HG02884 (cell line): ENCODE data around the gene G6PC1.
"Not testable (repeated sequence)": the region's sequence is repeated elsewhere in the genome, so short reads cannot be mapped to it uniquely, and the experiment has no call there.

Experiments
- ATAC-seq: cut with Tn5 transposase; IDR thresholded peaks from one replicate; pipeline ENCODE4 v1.9.1; 2021; ENCODE audit warnings: mild to moderate bottlenecking, moderate library complexity; ENCODE audit not compliant: unreplicated experiment

The G6PC1 gene

GRCh38 chr17:42900460-42901331, at the start of gene G6PC1:
TSS of gene G6PC1 (plus strand) at chr17:42900799. CDS start at chr17:42900877, 78 bp downstream.
- ATAC-seq = no peak

DNA sequence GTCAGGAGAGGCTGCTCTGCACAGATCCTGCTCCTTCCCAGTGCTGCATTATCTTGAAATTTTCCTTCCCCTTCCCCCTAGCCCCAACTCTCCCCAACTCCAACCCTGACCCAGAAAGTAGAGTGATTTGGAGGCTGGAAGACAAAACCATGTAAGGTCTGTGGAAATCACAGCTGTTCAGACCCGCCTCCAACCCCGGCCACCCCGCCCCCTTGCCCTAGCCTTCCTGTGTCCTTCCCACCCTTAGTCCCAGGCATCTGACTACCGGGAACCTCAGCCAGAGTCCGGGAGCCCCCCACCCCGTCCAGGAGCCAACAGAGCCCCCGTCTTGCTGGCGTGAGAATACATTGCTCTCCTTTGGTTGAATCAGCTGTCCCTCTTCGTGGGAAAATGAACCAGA, 49.6 kb upstream of the G6PC1 start, which contains the start of gene AOC3:
TSS of gene AOC3 (plus strand) at position 246 of the 400 bp plus-strand sequence. CDS start at position 391, 145 bp downstream.
- ATAC-seq = no peak

DNA sequence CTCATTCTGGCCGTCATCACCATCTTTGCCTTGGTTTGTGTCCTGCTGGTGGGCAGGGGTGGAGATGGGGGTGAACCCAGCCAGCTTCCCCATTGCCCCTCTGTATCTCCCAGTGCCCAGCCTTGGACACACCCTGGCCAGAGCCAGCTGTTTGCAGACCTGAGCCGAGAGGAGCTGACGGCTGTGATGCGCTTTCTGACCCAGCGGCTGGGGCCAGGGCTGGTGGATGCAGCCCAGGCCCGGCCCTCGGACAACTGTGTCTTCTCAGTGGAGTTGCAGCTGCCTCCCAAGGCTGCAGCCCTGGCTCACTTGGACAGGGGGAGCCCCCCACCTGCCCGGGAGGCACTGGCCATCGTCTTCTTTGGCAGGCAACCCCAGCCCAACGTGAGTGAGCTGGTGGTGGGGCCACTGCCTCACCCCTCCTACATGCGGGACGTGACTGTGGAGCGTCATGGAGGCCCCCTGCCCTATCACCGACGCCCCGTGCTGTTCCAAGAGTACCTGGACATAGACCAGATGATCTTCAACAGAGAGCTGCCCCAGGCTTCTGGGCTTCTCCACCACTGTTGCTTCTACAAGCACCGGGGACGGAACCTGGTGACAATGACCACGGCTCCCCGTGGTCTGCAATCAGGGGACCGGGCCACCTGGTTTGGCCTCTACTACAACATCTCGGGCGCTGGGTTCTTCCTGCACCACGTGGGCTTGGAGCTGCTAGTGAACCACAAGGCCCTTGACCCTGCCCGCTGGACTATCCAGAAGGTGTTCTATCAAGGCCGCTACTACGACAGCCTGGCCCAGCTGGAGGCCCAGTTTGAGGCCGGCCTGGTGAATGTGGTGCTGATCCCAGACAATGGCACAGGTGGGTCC, 49.0 kb upstream of the G6PC1 start:
- not testable (repeated sequence) for ATAC-seq

DNA sequence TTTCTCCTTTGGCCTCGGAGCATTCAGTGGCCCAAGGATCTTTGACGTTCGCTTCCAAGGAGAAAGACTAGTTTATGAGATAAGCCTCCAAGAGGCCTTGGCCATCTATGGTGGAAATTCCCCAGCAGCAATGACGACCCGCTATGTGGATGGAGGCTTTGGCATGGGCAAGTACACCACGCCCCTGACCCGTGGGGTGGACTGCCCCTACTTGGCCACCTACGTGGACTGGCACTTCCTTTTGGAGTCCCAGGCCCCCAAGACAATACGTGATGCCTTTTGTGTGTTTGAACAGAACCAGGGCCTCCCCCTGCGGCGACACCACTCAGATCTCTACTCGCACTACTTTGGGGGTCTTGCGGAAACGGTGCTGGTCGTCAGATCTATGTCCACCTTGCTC, 48.2 kb upstream of the G6PC1 start:
- ATAC-seq = no peak

GRCh38 chr17:42853004-42853403, 47.6 kb upstream of the G6PC1 start:
- ATAC-seq = no peak

- no peak for ATAC-seq
Observed at GRCh38 chr17:42853597-42853967, 47.0 kb upstream of the G6PC1 start.

- no peak for ATAC-seq
Observed at GRCh38 chr17:42853968-42854790, 46.4 kb upstream of the G6PC1 start.

DNA sequence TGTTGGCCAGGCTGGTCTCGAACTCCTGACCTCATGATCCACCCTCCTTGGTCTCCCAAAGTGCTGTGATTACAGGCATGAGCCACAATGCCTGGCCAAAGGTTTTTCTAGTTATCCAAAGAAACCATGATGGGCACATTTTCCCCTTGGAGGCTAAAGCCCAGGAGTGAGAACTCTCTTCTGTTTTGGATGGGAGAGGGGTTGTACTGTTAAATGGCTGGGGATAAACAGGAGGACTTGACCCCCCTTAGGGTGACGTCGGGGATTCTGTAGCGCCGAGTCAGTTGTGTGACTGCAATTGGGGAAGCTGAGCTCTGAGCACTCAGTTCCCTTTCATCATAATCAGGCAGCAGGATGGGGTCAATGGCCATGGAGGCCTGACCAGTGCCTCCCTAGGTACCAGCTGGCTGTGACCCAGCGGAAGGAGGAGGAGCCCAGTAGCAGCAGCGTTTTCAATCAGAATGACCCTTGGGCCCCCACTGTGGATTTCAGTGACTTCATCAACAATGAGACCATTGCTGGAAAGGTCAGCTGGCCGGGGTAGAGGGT, 45.5 kb upstream of the G6PC1 start:
- ATAC-seq = no peak

- ATAC-seq = not testable (repeated sequence)
Observed at GRCh38 chr17:42856093-42856492, 44.5 kb upstream of the G6PC1 start.

- not testable (repeated sequence) for ATAC-seq
Observed at GRCh38 chr17:42856516-42856915, 44.1 kb upstream of the G6PC1 start.

- no peak for ATAC-seq
Observed at GRCh38 chr17:42857389-42857788, 43.2 kb upstream of the G6PC1 start.

DNA sequence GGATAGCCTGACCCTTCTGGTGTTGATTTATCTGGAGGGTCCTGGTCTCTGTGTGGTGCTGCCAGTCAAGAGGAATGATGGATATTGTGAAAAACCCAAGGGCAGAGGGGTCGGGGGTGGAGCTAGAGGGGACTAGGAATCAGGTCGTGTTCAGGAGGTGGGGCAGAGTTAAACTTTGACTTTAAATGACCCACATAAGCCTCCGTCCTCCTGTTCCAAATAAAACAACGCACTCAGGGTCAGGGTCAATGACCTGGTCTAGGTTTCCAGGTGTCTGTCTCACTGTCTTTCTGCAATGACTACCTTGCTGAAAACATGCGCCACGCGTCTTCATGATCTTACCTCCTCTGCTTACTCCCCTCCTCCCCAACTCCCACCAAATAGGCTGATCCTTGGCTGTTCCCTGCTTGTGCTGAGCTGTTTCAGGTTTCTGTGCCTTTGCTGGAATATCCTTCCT, 34.9 kb upstream of the G6PC1 start:
- ATAC-seq = no peak

DNA sequence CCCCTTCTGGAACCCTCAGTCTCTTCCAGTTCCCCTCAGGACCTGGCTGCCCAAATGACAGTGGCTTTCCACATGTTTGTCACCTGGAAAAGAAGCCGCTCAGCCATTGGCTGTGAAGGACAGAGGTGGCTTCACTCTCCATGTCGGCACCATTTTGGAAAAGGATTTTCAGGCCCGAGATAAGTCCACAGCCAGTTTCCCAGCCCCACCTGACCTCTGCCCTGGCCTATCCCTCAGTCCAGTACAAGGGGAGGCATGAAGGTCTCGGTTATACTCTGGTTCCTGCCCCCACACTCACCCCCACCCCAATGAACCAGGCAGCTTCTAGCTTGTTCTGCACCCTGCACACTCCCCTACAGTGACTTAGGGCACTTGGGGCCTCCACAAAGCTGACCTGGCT, 34.4 kb upstream of the G6PC1 start:
- no peak for ATAC-seq

DNA sequence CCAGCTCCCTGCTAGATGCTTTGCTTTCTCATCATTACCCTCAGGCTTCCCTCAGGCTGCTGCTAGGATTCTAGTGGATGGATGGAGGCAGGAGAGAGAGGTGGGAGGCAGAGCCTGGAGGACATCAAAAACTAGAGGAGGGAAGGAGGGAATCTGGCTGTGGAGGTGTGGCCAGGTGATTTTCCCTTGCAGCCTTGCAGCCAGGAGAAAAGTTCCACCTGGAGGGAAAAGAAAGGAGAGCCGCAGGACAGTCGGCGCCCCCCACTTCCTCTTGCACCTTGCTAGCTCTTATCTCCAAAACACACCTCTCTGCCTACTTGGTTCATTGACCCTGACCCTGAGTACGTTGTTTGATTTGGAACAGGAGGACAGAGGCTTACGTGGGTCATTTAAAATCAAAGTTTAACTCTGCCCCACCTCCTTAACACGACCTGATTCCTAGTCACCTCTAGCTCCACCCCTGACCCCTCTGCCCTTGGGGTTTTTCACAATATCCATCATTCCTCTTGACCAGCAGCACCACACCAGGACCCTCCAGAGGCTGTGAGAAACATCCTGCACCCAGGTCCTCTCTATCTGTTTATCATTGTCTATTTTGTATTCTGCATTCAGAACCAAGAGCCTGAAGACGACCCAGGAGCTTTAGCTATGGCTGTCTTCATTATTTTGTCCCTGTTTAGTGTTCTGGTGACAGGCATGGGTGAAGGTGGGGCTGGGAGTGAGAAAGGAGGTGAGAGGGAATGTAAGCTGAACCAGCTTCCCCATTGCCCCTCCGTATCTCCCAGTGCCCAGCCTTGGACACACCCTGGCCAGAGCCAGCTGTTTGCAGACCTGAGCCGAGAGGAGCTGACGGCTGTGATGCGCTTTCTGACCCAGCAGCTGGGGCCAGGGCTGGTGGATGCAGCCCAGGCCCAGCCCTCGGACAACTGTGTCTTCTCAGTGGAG, 33.7 kb upstream of the G6PC1 start:
- ATAC-seq = no peak

DNA sequence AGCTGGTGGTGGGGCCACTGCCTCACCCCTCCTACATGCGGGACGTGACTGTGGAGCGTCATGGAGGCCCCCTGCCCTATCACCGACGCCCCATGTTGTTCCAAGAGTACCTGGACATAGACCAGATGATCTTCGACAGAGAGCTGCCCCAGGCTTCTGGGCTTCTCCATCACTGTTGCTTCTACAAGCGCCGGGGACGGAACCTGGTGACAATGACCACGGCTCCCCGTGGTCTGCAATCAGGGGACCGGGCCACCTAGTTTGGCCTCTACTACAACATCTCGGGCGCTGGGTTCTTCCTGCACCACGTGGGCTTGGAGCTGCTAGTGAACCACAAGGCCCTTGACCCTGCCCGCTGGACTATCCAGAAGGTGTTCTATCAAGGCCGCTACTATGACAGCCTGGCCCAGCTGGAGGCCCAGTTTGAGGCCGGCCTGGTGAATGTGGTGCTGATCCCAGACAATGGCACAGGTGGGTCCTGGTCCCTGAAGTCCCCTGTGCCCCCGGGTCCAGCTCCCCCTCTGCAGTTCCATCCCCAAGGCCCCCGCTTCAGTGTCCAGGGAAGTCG, 32.8 kb upstream of the G6PC1 start:
- not testable (repeated sequence) for ATAC-seq

- no peak for ATAC-seq
Observed at GRCh38 chr17:42868338-42868737, 32.3 kb upstream of the G6PC1 start.

DNA sequence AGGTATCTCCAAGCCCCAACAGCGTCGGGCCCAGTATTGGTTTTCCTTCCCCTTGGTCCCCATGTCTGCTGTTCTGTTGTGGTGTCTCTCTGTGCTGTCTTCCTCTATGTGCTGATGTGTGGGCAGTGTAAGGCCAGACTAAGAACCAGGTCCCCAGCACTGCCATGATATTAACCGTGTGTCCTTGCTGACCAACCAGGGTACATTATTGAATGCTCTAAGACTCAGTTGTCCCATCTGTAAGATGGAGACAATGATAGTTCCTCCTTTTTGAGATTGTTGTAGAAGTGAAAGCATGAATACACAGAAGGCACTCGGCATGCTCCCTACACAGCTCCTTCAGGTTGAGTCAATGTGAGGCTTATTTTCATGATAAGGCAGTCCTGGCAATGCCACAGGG, 29.0 kb upstream of the G6PC1 start:
- no peak for ATAC-seq

GRCh38 chr17:42872251-42872965, 28.2 kb upstream of the G6PC1 start:
- no peak for ATAC-seq
